ENCODE data around the gene CELF1. TPM values are rescaled to one million over a fixed set of nuclear protein-coding genes. Genes with fewer than 3 reads are reported as not detected.
"Not testable (repeated sequence)": the region's sequence is repeated elsewhere in the genome, so short reads cannot be mapped to it uniquely, and the experiment has no call there.

The CELF1 gene
- total RNA-seq, 2 experiments from 2014 or later = 120 to 122 TPM

DNA sequence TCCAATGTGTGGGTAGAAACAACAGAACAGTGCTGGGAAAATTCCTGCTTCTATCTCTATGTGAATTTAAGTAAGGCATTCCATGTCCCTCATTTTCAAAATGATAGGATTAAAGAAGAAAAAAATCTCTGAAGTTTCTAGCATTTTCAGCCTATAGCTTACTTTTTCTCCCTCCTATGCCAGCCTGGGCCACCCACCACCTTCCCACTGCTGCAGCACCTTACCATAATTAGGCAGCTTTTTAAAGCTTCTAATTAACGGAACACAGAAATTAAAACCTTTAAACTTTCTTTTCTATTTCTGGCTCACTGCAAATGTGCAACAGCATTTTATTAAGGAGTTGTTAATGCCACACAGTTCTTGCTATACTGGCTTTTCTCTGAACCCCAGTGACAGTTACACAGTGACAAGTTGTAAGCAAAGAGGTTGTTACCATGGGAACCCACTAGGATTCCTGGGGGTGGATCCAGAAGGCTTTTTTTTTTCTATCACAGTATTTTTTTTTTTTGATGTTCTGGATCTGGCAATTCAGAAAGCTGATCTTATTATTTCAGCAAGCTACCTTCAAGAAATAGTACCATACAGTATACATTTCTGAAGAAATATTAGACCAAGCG lies 20.2 kb downstream of the CELF1 start:
- no peak overlapping the region for H3K4me3 Mint-ChIP-seq
- peak; percentile 42 for ATAC-seq
- no peaks in the 10 kb centered on the region for H3K27me3 Mint-ChIP-seq
- peak overlapping the region; percentile 55 for H3K27ac Mint-ChIP-seq
- DNase-seq = no peak
- no peaks in the 10 kb centered on the region for H3K9me3 Mint-ChIP-seq
- intact Hi-C loops (cut with micrococcal nuclease) = no loop called here
- CTCF ChIA-PET = interaction anchor here (0.9 to 1.9 kb wide), 4 partner anchors 17 to 121 kb away, joined by 4 to 5 read pairs (median 4); no protein-coding TSS in a partner anchor
- POLR2A ChIA-PET = interaction anchor here (0.6 to 1.4 kb wide), 6 partner anchors 9 to 46 kb away, joined by 3 to 4 read pairs (median 3); partner anchors contain the start of gene KBTBD4
- TF ChIP-seq, protein P1, sequence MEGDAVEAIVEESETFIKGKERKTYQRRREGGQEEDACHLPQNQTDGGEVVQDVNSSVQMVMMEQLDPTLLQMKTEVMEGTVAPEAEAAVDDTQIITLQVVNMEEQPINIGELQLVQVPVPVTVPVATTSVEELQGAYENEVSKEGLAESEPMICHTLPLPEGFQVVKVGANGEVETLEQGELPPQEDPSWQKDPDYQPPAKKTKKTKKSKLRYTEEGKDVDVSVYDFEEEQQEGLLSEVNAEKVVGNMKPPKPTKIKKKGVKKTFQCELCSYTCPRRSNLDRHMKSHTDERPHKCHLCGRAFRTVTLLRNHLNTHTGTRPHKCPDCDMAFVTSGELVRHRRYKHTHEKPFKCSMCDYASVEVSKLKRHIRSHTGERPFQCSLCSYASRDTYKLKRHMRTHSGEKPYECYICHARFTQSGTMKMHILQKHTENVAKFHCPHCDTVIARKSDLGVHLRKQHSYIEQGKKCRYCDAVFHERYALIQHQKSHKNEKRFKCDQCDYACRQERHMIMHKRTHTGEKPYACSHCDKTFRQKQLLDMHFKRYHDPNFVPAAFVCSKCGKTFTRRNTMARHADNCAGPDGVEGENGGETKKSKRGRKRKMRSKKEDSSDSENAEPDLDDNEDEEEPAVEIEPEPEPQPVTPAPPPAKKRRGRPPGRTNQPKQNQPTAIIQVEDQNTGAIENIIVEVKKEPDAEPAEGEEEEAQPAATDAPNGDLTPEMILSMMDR (IDR thresholded peaks at IDR 0.05) = no peak
- H3K4me1 Mint-ChIP-seq (ENCODE audit: low read depth) = peaks cover 44% of the 10 kb centered on the region
- peaks cover 14% of the 10 kb centered on the region for H3K36me3 Mint-ChIP-seq (ENCODE audit: low read depth)

DNA sequence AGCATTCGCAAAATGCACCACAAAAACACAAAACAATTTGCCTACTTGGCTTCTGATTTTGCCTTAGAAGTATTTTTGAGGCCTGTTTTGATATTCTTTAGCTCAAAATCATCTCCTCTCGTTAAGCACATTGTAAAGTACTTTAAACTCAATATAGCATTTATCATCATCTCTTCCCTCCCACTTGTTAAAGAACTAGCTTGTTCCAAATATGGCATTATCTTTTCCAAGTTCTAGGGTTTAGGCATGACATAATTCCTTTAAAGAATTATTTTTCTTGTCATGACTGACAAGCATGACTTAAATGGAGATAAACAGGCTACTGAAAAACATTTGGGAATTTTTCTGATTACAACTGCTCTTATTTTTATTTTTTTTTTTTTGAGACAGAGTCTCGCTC lies 21.3 kb downstream of the CELF1 start:
- intact Hi-C loops (cut with micrococcal nuclease) = no loop called here
- Mint-ChIP-seq H3K27ac (no peak overlapping the region), H3K36me3 (ENCODE audit: low read depth) (peaks cover 12% of the 10 kb centered on the region), H3K27me3 (no peaks in the 10 kb centered on the region), H3K4me1 (ENCODE audit: low read depth) (peaks cover 44% of the 10 kb centered on the region), H3K4me3 (no peak overlapping the region), H3K9me3 (no peaks in the 10 kb centered on the region)
- ChIA-PET POLR2A (interaction anchor here (0.9 to 1.6 kb wide), 4 partner anchors 8 to 47 kb away, joined by 3 to 5 read pairs (median 4); partner anchors contain the start of gene KBTBD4), CTCF (interaction anchor here (1.0 to 1.9 kb wide), 6 partner anchors 8 to 269 kb away, joined by 3 to 5 read pairs (median 4); no protein-coding TSS in a partner anchor)
- DNase-seq (no peak), ATAC-seq (no peak)
- TF ChIP-seq, protein P1 (IDR thresholded peaks at IDR 0.05) = no peak

DNA sequence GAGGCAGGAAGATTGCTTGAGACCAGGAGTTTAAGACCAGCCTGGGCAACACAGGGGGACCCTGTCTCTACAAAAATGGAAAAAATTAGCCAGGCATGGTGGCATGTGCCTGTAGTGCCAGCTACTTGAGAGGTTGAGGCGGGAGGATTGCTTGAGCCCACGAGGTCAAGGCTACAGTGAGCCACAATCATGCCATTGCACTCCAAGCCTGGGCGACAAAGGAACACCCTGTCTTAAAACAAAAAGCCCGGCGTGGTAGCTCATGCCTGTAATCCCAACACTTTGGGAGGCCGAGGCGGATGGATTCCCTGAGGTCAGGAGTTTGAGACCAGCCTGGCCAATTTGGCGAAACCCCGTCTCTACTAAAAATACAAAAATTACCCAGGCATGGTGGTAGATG lies 22.2 kb downstream of the CELF1 start:
- Mint-ChIP-seq H3K27ac (peak overlapping the region; percentile 72), H3K36me3 (ENCODE audit: low read depth) (peaks cover 10% of the 10 kb centered on the region), H3K4me1 (ENCODE audit: low read depth) (peaks cover 51% of the 10 kb centered on the region)
- intact Hi-C loops (cut with micrococcal nuclease); H3K4me3 Mint-ChIP-seq; DNase-seq; H3K9me3 Mint-ChIP-seq; ATAC-seq; H3K27me3 Mint-ChIP-seq: not testable (repeated sequence)
- ChIA-PET POLR2A (interaction anchor here (0.6 to 1.6 kb wide), 3 partner anchors 9 to 37 kb away, joined by 3 to 5 read pairs (median 5); no protein-coding TSS in a partner anchor), CTCF (interaction anchor here (1.0 to 1.9 kb wide), 3 partner anchors 9 to 23 kb away, joined by 3 to 4 read pairs (median 4); no protein-coding TSS in a partner anchor)

DNA sequence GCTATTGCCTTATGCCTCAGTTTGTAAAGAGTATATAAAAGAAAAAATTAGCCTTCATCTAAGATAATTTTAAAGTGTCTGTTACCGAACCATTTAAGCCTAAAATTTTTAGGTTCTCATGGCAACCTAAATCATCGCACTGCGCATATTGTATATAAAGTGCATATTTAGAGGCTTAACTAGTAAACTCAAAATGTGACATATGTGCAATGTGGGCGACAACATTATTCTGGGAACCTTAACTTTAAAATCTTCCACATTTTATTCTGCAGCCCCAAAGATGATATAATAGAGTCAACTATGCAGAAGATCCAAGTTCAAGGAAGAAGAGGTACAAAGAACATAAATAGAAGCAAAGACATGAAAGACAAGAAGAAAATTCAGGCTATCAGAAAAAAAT lies 23.0 kb downstream of the CELF1 start:
- H3K36me3 Mint-ChIP-seq (ENCODE audit: low read depth) = peaks cover 10% of the 10 kb centered on the region
- H3K9me3 Mint-ChIP-seq = no peaks in the 10 kb centered on the region
- H3K27me3 Mint-ChIP-seq = no peaks in the 10 kb centered on the region
- H3K4me3 Mint-ChIP-seq = no peak overlapping the region
- TF ChIP-seq, protein P1 (IDR thresholded peaks at IDR 0.05) = no peak
- peaks cover 55% of the 10 kb centered on the region for H3K4me1 Mint-ChIP-seq (ENCODE audit: low read depth)
- intact Hi-C loops (cut with micrococcal nuclease) = no loop called here
- ATAC-seq = no peak
- no peak for DNase-seq
- ChIA-PET CTCF (no interaction called here), POLR2A (interaction anchor here (0.6 to 0.8 kb wide), 2 partner anchors 11 to 15 kb away, joined by 3 to 5 read pairs; no protein-coding TSS in a partner anchor)
- peak overlapping the region; percentile 72 for H3K27ac Mint-ChIP-seq

DNA sequence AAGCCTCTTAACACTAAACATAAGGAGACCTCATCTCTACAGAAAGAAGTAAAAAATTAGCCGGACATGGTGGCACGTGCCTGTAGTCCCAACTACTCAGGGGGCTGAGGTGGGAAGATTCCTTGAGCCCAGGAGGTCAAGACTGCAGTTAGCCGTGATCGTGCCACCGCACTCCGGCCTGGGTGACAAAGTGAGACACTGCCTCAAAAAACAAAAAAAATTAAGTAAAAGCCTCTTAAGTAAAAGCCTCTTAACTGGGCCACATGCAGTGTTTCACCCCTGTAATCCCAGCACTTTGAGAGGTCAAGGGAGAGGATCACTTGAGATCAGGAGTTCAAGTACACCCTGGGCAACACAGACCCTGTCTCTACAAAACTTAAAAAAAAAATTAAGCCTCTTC lies 25.7 kb downstream of the CELF1 start:
- Mint-ChIP-seq H3K27me3 (no peaks in the 10 kb centered on the region), H3K9me3 (no peaks in the 10 kb centered on the region), H3K36me3 (ENCODE audit: low read depth) (peaks cover 10% of the 10 kb centered on the region), H3K4me3 (no peak overlapping the region), H3K4me1 (ENCODE audit: low read depth) (peaks cover 63% of the 10 kb centered on the region), H3K27ac (no peak overlapping the region)
- DNase-seq (no peak), ATAC-seq (no peak)
- TF ChIP-seq, protein P1 (IDR thresholded peaks at IDR 0.05) = no peak
- intact Hi-C loops (cut with micrococcal nuclease) = no loop called here
- ChIA-PET CTCF (no interaction called here), POLR2A (interaction anchor here (2.0 kb wide), 1 partner anchor 18 kb away, joined by 7 read pairs; no protein-coding TSS in a partner anchor)

DNA sequence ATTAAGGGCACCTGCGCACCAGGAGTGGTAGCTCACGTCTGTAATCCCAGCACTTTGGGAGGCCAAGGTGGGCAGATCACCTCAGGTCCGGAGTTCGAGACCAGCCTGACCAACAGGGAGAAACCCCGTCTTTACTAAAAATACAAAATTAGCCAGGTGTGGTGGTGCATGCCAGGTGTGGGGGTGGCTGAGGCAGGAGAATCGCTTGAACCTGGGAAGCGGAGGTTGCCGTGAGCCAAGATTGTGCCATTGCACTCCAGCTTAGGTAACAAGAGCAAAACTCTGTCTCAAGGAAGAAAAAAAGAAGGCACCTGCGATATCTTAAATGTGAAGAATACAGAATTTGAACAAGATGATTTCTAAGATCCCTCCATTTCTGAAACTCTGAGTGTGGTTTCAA lies 26.9 kb downstream of the CELF1 start:
- Mint-ChIP-seq H3K36me3 (ENCODE audit: low read depth) (peaks cover 10% of the 10 kb centered on the region), H3K27ac (peak overlapping the region; percentile 62), H3K4me1 (ENCODE audit: low read depth) (peaks cover 57% of the 10 kb centered on the region)
- CTCF ChIA-PET = interaction anchor here (1.0 kb wide), 1 partner anchor 12 kb away, joined by 3 read pairs; no protein-coding TSS in a partner anchor
- DNase-seq; intact Hi-C loops (cut with micrococcal nuclease); H3K27me3 Mint-ChIP-seq; ATAC-seq; H3K9me3 Mint-ChIP-seq; H3K4me3 Mint-ChIP-seq: not testable (repeated sequence)
- POLR2A ChIA-PET = interaction anchor here (0.5 to 2.0 kb wide), 2 partner anchors 11 to 352 kb away, joined by 4 to 6 read pairs; no protein-coding TSS in a partner anchor
